WTC11 (cell line): Measurements from ENCODE around the gene ERC1.

Source experiments
- ATF3 ChIP-seq: sonication (generic); formaldehyde crosslinking; conservative IDR thresholded peaks from 2 replicates; pipeline ENCODE4 v1.8.1; 2022; ENCODE audit warnings: mild to moderate bottlenecking, missing genetic modification reagents
- CTCF ChIP-seq: fragments of 200-600 bp; IDR thresholded peaks from 2 replicates; pipeline ENCODE4 v1.8.0; 2022; ENCODE audit warnings: antibody characterized with exemption
- ELF4 ChIP-seq: sonication (generic); formaldehyde crosslinking; IDR thresholded peaks from 2 replicates; pipeline ENCODE4 v1.8.1; 2022; ENCODE audit warnings: low read depth, mild to moderate bottlenecking, moderate library complexity, missing genetic modification reagents
- NR3C1 ChIP-seq: sonication (generic); formaldehyde crosslinking; conservative IDR thresholded peaks from 2 replicates; pipeline ENCODE4 v1.8.1; 2023; ENCODE audit warnings: low read depth, mild to moderate bottlenecking, missing genetic modification reagents

DNA sequence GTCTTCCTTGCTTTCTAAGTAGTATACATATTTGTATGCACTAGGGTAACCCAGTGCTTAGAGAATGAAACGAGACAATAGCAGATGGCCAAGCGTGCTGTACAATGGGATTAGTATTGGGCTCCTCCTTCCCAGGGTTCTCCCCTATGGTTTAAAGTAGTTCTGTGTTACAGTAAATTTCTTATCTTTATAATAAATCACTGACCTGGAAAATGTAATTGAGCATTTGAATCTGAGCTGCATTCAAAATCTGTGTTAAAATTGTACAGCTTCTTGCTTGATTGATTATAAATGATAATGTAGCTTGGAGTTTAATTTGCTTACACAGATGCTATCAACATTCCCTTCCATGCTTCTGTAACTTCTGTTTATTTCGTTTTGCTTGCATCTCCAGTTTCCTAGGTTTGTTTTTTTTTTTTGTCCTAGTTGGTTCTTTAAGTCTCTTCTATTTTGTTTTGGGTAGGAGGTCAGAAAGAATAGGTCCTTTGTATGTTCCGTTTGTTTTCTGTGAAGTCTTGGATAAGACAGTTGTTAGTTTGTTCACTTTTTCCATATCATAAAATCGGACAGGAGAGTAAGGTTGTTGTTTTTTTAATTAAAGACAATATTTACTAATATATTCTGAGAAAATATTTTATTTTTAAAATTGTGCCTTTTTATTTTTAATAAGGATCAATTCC is 171.2 kb downstream of the ERC1 start:
- no peak for TF ChIP-seq NR3C1 (CRISPR knock-in tag)
- TF ChIP-seq CTCF, result no peak
- no peak for TF ChIP-seq ELF4
- TF ChIP-seq ATF3, result no peak
